Measurements from ENCODE around the gene GTPBP3.
"Not testable (repeated sequence)": the region's sequence is repeated elsewhere in the genome, so short reads cannot be mapped to it uniquely, and the experiment has no call there.

The GTPBP3 gene

GRCh38 chr19:17336872-17337674 lies at the start of gene GTPBP3:
TSS of gene GTPBP3 (plus strand) at chr19:17337553. CDS start at chr19:17337612, 59 bp downstream.
- DNase-seq (ENCODE audit: low spot score), result peak; percentile 99

- peak; percentile 23 for DNase-seq (ENCODE audit: low spot score)
Measured at GRCh38 chr19:17289489-17289888, 47.9 kb upstream of the GTPBP3 start.

- DNase-seq (ENCODE audit: low spot score), result peak; percentile 85
Measured at GRCh38 chr19:17292301-17293074, 44.9 kb upstream of the GTPBP3 start.

- no peak for DNase-seq (ENCODE audit: low spot score)
Measured at GRCh38 chr19:17293605-17294004, 43.7 kb upstream of the GTPBP3 start.

- DNase-seq (ENCODE audit: low spot score), result peak; percentile 21
Measured at GRCh38 chr19:17294051-17294891, 43.1 kb upstream of the GTPBP3 start.

GRCh38 chr19:17295551-17295950 lies 41.8 kb upstream of the GTPBP3 start:
- not testable (repeated sequence) for DNase-seq (ENCODE audit: low spot score)

GRCh38 chr19:17296273-17296672 lies 41.1 kb upstream of the GTPBP3 start:
- no peak for DNase-seq (ENCODE audit: low spot score)

- no peak for DNase-seq (ENCODE audit: low spot score)
Measured at GRCh38 chr19:17296976-17297375, 40.4 kb upstream of the GTPBP3 start.

GRCh38 chr19:17300992-17301619 lies 36.2 kb upstream of the GTPBP3 start:
- DNase-seq (ENCODE audit: low spot score), result no peak

GRCh38 chr19:17302391-17303166 lies 34.8 kb upstream of the GTPBP3 start:
- no peak for DNase-seq (ENCODE audit: low spot score)

- DNase-seq (ENCODE audit: low spot score), result peak; percentile 94
Measured at GRCh38 chr19:17303167-17303939, 34.0 kb upstream of the GTPBP3 start, which contains the start of gene ABHD8. TSS of gene ABHD8 (minus strand) at chr19:17303425. CDS start at chr19:17301616, 1,809 bp downstream.

- DNase-seq (ENCODE audit: low spot score), result no peak
Measured at GRCh38 chr19:17303940-17304267, 33.4 kb upstream of the GTPBP3 start.

GRCh38 chr19:17304386-17305215 lies 32.8 kb upstream of the GTPBP3 start:
- DNase-seq (ENCODE audit: low spot score), result no peak

- DNase-seq (ENCODE audit: low spot score), result no peak
Measured at GRCh38 chr19:17305216-17305516, 32.2 kb upstream of the GTPBP3 start.

- DNase-seq (ENCODE audit: low spot score), result peak; percentile 99
Measured at GRCh38 chr19:17305517-17306284, 31.7 kb upstream of the GTPBP3 start, which contains the start of gene MRPL34. TSS of gene MRPL34 (plus strand) at chr19:17305872. CDS start at chr19:17305893, 21 bp downstream.

GRCh38 chr19:17306285-17306714 lies 31.1 kb upstream of the GTPBP3 start:
- no peak for DNase-seq (ENCODE audit: low spot score)

- no peak for DNase-seq (ENCODE audit: low spot score)
Measured at GRCh38 chr19:17307876-17308377, 29.4 kb upstream of the GTPBP3 start.
